GM12874 (cell line): Measurements from ENCODE around the gene CHAT.

Experiments used
- TF ChIP-seq, protein P1 (sequence below): IDR thresholded peaks from 2 replicates; pipeline ENCODE4 v1.5.1; 2011; ENCODE audit warnings: low read depth, mild to moderate bottlenecking, control low read depth, low read length, moderate library complexity; ENCODE audit not compliant: insufficient read depth

CHAT gene

DNA sequence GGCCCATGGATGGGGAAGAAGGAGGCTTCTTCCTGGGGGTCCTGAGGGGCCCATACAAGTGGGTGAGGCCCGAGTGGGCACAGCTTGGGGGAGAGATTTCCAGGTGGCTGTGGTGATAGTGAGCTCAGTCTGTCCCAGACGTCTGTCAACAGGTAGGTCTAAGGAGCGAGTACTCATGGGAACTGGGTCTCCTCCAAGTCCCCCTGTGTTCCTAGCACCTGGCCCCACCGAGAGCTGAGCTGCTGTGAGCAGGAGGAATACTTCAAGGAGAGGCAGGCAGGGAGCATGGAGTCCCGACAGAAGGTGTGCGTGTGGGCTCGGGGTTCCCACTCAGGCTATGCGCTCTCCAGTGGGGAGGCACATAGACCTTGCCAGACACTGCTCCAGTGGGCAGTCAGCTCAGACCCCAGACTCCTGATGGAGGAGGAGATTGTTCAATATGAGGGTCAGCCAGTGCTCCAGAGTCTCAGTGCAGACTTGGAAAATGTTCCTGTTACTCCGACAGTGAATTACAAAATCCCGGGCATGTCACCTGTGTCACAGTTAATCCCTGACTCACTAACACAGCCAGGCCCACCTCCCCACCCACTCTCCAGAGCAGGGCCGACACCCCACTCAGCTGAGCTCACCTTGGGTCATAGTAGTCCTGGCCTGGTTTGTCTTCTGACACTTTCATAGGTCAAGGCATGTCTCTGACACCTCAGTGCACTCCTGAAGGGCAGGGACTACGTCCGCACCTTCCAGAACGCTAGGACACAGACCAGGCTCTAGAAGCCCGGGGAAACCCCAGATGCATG, 37.4 kb downstream of the CHAT start:
- TF ChIP-seq, protein P1, sequence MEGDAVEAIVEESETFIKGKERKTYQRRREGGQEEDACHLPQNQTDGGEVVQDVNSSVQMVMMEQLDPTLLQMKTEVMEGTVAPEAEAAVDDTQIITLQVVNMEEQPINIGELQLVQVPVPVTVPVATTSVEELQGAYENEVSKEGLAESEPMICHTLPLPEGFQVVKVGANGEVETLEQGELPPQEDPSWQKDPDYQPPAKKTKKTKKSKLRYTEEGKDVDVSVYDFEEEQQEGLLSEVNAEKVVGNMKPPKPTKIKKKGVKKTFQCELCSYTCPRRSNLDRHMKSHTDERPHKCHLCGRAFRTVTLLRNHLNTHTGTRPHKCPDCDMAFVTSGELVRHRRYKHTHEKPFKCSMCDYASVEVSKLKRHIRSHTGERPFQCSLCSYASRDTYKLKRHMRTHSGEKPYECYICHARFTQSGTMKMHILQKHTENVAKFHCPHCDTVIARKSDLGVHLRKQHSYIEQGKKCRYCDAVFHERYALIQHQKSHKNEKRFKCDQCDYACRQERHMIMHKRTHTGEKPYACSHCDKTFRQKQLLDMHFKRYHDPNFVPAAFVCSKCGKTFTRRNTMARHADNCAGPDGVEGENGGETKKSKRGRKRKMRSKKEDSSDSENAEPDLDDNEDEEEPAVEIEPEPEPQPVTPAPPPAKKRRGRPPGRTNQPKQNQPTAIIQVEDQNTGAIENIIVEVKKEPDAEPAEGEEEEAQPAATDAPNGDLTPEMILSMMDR = no peak

DNA sequence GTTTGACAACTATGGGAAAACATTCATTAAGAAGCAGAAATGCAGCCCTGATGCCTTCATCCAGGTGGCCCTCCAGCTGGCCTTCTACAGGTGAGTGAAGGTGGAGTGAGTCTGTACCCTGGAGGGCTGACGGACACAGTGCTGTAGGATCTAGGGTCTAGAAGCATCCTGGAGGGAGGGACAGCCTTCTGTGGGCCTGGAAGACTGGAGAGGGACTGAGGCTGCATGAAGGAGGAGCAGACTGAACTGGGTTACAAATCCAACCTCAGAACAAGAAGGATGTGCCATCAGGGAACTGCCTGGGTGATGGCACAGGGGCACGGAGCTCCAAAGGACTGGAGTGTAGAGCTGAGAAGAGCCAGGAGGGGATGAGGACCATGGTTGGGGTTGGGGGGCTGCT, 38.1 kb downstream of the CHAT start:
- TF ChIP-seq, protein P1 = no peak

DNA sequence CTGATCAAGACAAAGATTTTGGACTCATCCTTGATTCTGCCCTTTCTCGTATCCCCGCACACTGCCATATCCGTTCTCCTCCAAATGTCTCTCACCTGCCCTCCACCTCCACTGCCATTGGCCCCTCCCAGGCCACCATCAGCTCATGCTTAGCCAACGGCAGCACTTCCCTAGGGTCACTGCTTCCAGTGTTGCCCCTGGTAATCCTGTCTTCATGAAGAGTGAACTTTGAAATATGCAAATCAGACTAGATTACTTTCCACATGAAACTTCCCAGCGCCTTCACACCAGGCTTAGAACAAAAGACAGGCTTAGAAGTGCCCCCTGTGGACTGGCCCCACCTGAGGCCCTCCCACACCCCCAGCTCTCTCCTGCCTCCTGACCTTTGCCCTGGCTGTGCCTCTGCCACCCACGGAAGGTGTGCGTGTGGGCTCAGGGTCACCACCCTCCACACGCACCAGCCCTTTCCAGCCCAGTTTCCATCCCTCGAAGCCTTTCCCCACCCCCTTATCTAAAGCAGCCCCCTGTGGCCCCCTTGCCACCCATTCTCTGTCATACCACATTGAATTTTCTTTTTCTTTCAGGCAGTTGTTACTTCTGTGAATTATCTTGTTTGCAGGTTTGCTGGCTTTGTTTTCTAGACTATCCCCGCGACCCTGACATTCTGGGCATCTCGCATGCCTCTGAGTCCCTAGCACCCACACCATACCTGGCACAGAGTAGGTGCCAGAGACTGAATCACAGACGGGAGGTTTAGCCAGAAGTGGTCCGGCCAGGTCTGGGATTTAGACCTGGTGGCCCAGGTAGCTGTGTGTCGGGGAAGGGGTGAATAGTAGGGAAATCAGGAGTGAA, 38.8 kb downstream of the CHAT start:
- TF ChIP-seq, protein P1 = no peak

DNA sequence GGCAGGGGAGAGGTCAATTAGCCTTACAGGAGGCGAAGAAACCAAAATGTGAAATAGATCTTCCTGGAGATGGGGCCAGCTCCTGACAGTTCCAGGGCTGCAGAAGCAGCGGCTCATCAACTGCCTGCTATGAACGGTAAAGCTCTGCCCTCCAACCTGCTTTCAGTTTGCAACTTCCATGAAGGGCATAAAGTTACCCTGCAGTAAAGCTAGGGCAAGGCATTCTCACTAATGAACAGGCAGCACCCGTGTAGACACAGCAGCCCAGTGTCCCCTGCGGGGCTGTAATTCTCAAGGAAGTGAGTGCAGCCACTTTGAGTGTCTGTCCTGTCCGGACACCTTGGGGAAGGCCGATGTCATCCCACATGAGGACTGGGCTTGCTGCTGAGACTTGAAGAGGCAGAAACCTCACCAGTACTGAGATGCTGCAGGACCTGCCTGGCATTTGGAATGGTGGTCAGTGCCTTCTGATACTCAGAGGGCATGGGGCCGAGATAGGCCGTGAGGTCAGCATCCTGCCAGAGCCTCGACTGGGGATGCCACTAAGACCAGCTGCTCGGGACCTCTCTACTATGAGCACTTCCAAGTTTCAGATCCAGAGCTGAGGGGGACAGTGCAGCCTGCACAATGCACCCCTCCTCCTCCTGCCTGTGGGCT, 39.6 kb downstream of the CHAT start:
- TF ChIP-seq, protein P1 = no peak

DNA sequence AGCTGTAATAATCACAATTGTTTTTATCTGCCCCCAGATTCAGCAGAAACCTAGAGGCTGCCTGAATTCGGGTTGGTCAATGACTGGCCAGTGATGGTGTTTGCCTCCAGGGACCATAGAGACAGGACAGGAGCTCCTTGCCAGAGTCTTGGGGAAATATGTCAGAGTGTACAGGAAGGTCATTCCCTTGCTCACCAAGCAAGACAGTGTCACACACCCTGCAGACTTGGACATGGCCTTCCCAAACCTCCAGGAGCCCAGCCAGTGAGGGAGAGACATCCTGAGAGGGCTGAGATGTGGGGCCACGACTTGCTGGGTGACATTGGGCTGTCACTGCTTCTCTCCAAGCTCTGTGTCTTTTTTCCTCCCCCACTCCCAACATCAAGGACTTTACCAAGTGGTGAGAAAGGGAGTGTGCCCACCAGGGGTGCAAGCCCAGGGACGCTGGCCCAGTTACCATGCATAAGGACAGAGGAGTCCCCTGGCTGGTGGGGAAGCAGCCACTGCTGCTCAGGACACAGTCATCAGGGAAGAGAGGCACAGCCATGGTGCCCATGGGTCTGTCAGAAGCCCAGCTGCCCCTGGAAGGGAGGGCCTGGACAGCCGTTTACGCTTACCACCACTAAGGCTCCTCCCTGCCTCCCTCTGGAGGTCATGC, 40.3 kb downstream of the CHAT start:
- TF ChIP-seq, protein P1 = no peak

DNA sequence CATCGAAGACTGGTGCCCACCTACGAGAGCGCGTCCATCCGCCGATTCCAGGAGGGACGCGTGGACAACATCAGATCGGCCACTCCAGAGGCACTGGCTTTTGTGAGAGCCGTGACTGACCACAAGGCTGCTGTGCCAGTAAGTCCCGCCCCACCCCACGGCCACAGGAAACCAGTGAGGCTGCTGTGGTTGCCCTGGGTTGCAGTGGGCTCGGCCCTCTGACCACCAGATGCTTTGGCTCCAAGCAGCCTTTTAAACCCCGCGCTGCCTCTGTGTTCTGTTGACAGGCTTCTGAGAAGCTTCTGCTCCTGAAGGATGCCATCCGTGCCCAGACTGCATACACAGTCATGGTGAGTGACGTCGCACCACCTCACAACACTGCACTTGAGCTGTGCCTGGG, 41.3 kb downstream of the CHAT start:
- TF ChIP-seq, protein P1 = no peak
